ENCODE results near the gene MPHOSPH9.

MPHOSPH9 gene

DNA sequence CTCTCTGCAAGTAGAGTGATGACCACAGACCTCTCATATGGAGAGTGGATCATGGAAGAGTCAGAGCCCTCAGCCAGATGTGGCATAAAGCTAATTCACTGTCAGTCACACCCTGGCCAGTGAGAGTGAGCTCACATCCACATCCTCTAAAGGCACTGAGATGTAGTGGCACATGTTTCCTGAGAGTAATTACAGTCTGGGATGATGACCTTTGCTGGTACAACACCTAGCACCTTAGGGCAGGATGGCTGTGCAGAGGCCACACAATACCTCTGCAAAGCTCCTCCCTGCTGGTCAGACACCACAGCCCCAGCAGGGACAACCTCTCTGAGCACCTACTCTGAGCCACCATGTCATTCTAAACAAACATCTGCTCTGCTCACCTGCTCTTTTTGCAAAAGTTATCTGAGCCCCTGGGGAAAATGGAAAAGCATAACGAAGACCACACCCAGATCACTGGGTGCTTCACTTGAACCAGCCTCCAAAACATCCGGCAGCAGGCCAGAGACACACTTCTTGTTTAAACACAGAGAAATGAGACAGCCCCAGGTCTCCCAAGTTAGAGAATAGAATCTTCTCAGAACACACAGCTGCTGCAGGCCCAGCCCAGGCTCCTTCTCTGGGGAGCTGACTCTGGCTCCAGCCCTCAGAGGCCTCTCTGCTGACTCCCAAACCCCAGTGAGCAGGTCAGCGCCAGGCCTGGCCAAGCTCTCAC is 112.3 kb downstream of the MPHOSPH9 start:
- H3K4me1 ChIP-seq, result peaks cover 71% of the 10 kb centered on the region
- H3K4me2 ChIP-seq, result peak overlapping the region; percentile 75
- peaks cover 7% of the 10 kb centered on the region; the same call in 1 of the 2 replicates for H3K36me3 ChIP-seq
- H3K9ac ChIP-seq, result peak overlapping the region; percentile 73
- H3K27ac ChIP-seq, result peak overlapping the region; percentile 76
- no peak overlapping the region for H3K4me3 ChIP-seq
- TF ChIP-seq Cebpa-rat (IDR thresholded peaks at IDR 0.05), result no peak
- H3K9me3 ChIP-seq, result no peaks in the 10 kb centered on the region
- H4K20me1 ChIP-seq, result peaks cover 11% of the 10 kb centered on the region; the same call in 1 of the 2 replicates
- H3K27me3 ChIP-seq, result no peaks in the 10 kb centered on the region

- Histone ChIP-seq H3K27ac (peak overlapping the region; percentile 76; the same call in 1 of the 2 replicates), H3K4me2 (peak overlapping the region; percentile 75), H3K4me1 (peaks cover 79% of the 10 kb centered on the region), H3K36me3 (peaks cover 7% of the 10 kb centered on the region; the same call in 1 of the 2 replicates), H3K4me3 (no peak overlapping the region), H4K20me1 (peaks cover 18% of the 10 kb centered on the region; the same call in 1 of the 2 replicates), H3K9me3 (no peaks in the 10 kb centered on the region), H3K27me3 (no peaks in the 10 kb centered on the region), H3K9ac (no peak overlapping the region)
- TF ChIP-seq Cebpa-rat (IDR thresholded peaks at IDR 0.05), result no peak
Measured at GRCh38 chr12:123119808-123120207, 113.1 kb downstream of the MPHOSPH9 start.

DNA sequence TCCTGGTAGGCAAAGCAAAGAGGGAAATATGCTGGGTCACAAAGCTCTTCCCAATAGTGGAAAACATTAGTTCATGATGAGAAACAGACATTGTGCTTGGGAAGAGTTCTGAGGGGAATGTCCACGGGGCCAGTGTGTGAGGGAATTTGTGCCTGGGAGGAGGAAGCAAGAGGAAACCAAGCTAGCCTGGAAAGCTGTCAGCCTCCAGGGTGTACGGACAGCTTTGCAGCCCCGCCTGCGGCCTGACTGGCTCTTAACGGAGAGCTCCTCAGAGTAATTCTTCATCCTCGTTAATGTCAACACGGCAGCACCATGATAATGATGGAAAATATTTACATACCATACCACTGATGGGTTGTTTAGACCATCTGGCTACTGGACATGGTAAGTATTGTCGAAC is 114.4 kb downstream of the MPHOSPH9 start:
- H4K20me1 ChIP-seq, result peaks cover 25% of the 10 kb centered on the region; the same call in 1 of the 2 replicates
- no peak for TF ChIP-seq Cebpa-rat (IDR thresholded peaks at IDR 0.05)
- H3K9me3 ChIP-seq, result no peaks in the 10 kb centered on the region
- no peak overlapping the region for H3K9ac ChIP-seq
- no peak overlapping the region for H3K27ac ChIP-seq
- peaks cover 85% of the 10 kb centered on the region for H3K4me1 ChIP-seq
- no peak overlapping the region for H3K4me3 ChIP-seq
- no peaks in the 10 kb centered on the region for H3K27me3 ChIP-seq
- peaks cover 7% of the 10 kb centered on the region; the same call in 1 of the 2 replicates for H3K36me3 ChIP-seq
- H3K4me2 ChIP-seq, result peak overlapping the region; percentile 75

GRCh38 chr12:123115409-123116121 is 117.4 kb downstream of the MPHOSPH9 start:
- TF ChIP-seq Cebpa-rat (IDR thresholded peaks at IDR 0.05), result no peak
- no peaks in the 10 kb centered on the region for H3K9me3 ChIP-seq
- H3K4me2 ChIP-seq, result peak overlapping the region; percentile 43; the same call in 1 of the 2 replicates
- peaks cover 16% of the 10 kb centered on the region for H3K27me3 ChIP-seq
- H3K4me1 ChIP-seq, result peaks cover 85% of the 10 kb centered on the region
- H3K36me3 ChIP-seq, result peaks cover 11% of the 10 kb centered on the region
- H4K20me1 ChIP-seq, result peaks cover 43% of the 10 kb centered on the region; the same call in 1 of the 2 replicates
- no peak overlapping the region for H3K9ac ChIP-seq
- H3K27ac ChIP-seq, result 0 out of 2 replicates have a peak overlapping the region, but pooled peaks have one; percentile 4
- no peak overlapping the region for H3K4me3 ChIP-seq

DNA sequence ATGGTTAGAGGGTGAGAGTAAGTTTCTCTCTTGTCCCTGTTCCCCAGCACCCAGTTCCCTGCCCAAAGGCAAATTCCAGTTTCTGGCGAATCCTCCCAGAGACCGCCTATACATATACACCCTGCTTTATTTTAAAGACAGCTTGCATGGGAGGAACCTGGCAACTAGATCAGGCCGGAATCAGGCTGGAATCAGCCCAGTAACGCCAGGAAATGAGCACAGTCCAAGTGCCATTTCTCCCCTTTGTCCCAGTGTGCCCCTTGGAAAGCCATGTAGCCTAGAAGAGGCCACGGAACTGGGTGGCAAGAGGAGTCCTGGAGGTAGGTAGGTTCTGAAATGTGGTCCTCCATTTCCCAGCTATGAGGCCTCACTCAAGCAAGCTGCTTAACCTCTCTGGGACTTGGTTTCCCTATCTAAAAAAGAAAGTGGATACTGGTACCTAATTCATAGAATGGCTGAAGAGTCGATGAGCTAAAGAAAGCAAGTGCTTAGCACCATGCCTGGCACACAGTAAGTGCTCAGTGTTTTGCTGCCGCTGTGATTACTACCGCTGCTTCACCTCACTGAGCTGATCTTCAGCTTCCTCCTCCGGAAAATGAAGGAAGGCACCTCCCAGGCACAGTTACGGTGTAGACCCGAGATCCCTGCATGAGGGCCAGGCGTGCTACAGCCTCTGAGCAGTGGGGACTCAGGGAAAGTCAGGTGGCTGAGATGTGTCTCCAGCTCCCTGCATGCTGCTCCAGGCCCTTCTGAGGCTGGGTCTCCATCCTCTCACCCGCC is 118.4 kb downstream of the MPHOSPH9 start:
- Histone ChIP-seq H3K4me3 (no peak overlapping the region), H3K9ac (no peak overlapping the region), H4K20me1 (peaks cover 43% of the 10 kb centered on the region; the same call in 1 of the 2 replicates), H3K27me3 (peaks cover 23% of the 10 kb centered on the region), H3K4me2 (peak overlapping the region; percentile 43; the same call in 1 of the 2 replicates), H3K27ac (0 out of 2 replicates have a peak overlapping the region, but pooled peaks have one; percentile 32), H3K4me1 (peaks cover 85% of the 10 kb centered on the region), H3K9me3 (no peaks in the 10 kb centered on the region), H3K36me3 (peaks cover 21% of the 10 kb centered on the region)
- TF ChIP-seq Cebpa-rat (IDR thresholded peaks at IDR 0.05), result no peak

- Histone ChIP-seq H3K4me3 (no peak overlapping the region), H3K9ac (no peak overlapping the region), H3K36me3 (peaks cover 27% of the 10 kb centered on the region), H3K9me3 (no peaks in the 10 kb centered on the region), H4K20me1 (peaks cover 43% of the 10 kb centered on the region; the same call in 1 of the 2 replicates), H3K4me2 (peak overlapping the region; percentile 90), H3K4me1 (peaks cover 89% of the 10 kb centered on the region), H3K27me3 (peaks cover 23% of the 10 kb centered on the region), H3K27ac (no peak overlapping the region)
- TF ChIP-seq Cebpa-rat (IDR thresholded peaks at IDR 0.05), result no peak
Measured at GRCh38 chr12:123113026-123113425, 119.9 kb downstream of the MPHOSPH9 start.

DNA sequence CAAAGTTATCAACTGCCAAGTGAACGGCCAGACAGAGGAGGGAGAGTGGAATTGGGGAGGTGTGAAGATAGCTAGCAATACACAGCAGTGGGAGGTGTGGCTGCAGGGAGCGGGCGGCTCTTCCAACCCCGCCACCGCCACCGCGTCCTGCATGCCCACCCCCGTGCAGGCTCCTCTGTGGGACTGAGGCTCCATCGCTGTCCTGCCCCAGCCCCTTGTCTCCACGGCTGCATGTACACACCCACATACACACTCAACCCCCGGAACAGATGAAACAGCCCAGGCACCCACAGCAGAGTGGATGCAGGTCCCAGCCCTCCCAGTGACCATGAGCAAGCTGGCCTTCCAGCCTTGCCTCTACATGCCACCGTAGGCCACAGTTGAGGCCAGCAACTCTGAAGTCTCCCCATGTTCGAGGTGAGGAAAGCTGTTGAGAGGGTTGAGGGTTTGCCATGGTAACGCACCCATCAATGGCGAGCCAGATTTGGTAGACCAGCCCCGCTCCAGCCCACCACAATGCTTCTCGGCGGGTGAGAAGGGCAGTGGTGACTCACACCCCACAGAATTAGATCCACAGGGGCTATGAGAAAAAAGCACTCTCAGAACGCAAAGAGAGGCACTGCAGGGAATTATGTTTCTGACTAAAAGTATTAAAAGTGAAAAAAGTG is 121.3 kb downstream of the MPHOSPH9 start:
- Histone ChIP-seq H3K4me2 (peak overlapping the region; percentile 90), H3K9me3 (no peaks in the 10 kb centered on the region), H4K20me1 (peaks cover 43% of the 10 kb centered on the region; the same call in 1 of the 2 replicates), H3K9ac (no peak overlapping the region), H3K36me3 (peaks cover 31% of the 10 kb centered on the region), H3K4me1 (peaks cover 99% of the 10 kb centered on the region), H3K27me3 (peaks cover 23% of the 10 kb centered on the region), H3K4me3 (no peak overlapping the region), H3K27ac (no peak overlapping the region)
- no peak for TF ChIP-seq Cebpa-rat (IDR thresholded peaks at IDR 0.05)

DNA sequence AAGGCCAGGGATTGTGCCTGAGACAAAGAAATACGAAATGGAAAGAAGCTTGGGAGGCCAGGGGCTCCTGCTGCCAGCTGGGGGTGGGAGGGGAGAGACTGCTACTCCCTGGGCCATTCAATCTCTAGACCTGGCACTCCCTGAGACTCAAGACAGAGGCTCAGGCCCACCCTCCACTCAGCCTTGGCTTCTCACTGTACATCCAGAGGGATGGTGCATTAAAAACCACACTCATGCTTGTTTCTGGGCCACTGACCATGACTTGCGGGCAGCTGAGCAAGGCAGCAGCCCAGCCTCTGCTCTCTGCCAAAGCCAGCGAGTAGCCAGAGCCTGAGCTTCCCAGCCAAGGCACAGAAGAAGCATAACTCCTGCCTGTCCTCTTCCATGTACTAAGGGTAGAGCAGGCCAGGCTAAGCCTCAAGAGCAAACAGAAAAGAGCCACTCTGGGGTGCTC is 123.6 kb downstream of the MPHOSPH9 start:
- peaks cover 45% of the 10 kb centered on the region for H3K36me3 ChIP-seq
- peak overlapping the region; percentile 9; the same call in 1 of the 2 replicates for H3K9ac ChIP-seq
- peaks cover 20% of the 10 kb centered on the region; the same call in 1 of the 2 replicates for H4K20me1 ChIP-seq
- H3K27me3 ChIP-seq, result peaks cover 23% of the 10 kb centered on the region
- peak overlapping the region; percentile 90 for H3K4me2 ChIP-seq
- TF ChIP-seq Cebpa-rat (IDR thresholded peaks at IDR 0.05), result no peak
- peak overlapping the region; percentile 86 for H3K27ac ChIP-seq
- no peak overlapping the region for H3K4me3 ChIP-seq
- no peaks in the 10 kb centered on the region for H3K9me3 ChIP-seq
- H3K4me1 ChIP-seq, result peaks cover 95% of the 10 kb centered on the region

DNA sequence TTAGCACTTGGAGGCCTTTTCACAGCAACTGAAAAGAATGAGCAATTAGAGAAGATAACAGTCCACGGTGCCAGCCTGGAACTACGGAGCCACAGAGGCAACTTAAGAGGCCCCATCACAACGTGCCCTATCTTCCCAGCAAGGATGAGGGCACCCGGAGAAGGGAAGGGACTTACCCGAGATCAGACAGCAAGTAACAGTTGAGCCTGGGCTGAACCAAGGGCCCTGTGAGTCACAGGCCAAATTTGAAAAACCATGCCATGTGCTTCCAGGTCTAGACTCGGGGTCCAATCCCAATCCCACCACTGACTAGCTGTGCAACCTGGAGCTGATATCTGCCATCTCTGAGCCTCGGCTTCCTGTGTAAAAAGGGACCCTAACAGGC is 124.3 kb downstream of the MPHOSPH9 start:
- peak overlapping the region; percentile 86 for H3K27ac ChIP-seq
- peaks cover 18% of the 10 kb centered on the region; the same call in 1 of the 2 replicates for H4K20me1 ChIP-seq
- peaks cover 94% of the 10 kb centered on the region for H3K4me1 ChIP-seq
- peaks cover 23% of the 10 kb centered on the region for H3K27me3 ChIP-seq
- peaks cover 50% of the 10 kb centered on the region for H3K36me3 ChIP-seq
- no peak overlapping the region for H3K4me3 ChIP-seq
- no peaks in the 10 kb centered on the region for H3K9me3 ChIP-seq
- TF ChIP-seq Cebpa-rat (IDR thresholded peaks at IDR 0.05), result no peak
- H3K4me2 ChIP-seq, result peak overlapping the region; percentile 90
- H3K9ac ChIP-seq, result no peak overlapping the region; the same call in 1 of the 2 replicates
